HG02798 (cell line): Measurements from ENCODE around the gene HIF3A.
"Not testable (repeated sequence)": the region's sequence is repeated elsewhere in the genome, so short reads cannot be mapped to it uniquely, and the experiment has no call there.

Experiments used
- ATAC-seq: cut with Tn5 transposase; IDR thresholded peaks from one replicate; pipeline ENCODE4 v1.9.1; 2021; ENCODE audit warnings: mild to moderate bottlenecking; ENCODE audit not compliant: unreplicated experiment, poor library complexity

The HIF3A gene

GRCh38 chr19:46289724-46290619 is 6.9 kb upstream of the HIF3A start:
- ATAC-seq, result no peak

DNA sequence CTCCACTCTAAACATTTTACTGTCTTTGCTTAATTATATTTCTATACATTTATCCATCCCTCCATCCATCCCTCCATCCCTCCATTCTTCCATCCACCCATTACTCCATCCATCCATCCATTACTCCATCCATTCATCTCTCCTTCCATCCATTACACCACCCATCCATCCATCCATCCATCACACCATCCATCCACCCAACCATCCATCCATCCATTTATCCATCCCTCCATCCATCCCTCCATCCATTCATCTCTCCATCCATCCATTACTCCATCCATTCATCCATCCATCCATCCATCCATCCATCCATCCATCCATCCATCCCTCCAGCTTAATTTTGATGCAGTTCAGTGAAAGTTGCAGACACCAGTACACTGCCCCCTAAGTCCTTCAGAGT is 5.0 kb upstream of the HIF3A start:
- ATAC-seq, result no peak

DNA sequence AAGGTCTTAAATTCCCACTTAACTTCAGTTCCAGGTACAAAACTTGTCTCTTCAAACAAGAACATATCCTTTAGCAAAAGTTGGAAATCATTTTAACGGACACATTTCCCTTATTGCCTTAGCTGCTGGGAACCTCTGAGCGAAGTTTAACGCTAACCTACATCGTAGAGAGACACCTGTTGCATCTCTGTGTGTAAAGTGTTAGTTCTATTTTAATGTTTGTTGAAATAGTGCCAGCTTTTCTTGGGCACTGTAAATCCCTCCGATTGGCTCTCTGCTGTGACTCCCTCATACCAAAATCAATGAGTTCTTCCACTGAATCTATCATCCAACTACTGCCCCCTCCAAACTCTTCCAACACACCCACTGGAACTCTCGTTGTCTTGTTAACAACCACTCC is 2.3 kb upstream of the HIF3A start:
- no peak for ATAC-seq

GRCh38 chr19:46295401-46296201 is 1.2 kb upstream of the HIF3A start:
- no peak for ATAC-seq

DNA sequence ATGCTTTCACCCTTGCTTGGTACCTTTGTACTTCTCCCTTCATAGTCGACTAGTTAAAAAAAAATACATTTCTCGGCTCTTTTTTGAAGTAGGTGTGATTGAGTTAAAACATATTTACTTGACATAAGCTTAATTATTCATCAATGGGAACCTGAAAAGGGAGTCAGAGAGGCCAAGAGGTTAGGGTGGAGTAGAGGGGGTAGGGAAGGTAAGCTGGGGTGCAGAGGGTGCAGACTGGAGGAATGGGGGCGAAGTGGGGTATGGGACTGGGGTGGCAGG is 701 bp upstream of the HIF3A start:
- ATAC-seq, result no peak

DNA sequence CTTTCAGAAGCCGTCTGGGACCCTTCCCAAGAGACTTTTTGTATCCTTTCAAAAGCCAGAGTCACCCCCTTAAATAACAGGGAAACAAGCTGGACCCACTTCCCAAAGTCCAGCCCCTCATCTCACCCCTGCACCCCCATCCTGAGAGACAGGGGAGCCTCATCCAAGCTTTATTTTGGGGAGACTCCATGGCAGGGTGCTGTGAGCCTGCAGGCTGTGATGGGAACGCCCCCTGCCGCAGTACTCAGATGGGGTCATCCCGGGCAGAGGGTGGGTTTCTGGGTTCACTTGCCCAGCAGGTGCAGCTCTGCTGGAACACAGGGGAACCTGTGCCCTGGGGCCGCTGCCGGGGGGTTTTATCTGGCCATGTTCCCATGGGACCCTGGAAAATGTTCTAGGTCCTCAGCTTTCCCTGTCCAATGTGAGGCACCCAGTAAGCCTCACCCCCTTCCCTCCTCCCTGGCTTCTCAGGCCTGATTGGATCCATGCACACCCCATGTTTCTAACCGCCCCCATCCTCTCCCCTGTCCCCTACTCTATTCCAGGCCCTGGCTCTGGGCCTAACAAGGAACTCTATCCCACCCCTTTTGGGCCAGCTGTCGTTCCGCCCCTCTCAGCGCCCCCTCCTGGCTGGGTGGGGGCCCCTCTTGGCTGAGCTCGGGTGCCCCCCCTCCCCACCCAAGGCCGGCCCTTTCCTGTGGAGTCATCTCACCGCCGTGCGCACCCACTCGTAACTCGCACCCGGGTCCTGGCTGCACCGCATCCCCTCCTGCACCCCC is 1.0 kb downstream of the HIF3A start:
- no peak for ATAC-seq

DNA sequence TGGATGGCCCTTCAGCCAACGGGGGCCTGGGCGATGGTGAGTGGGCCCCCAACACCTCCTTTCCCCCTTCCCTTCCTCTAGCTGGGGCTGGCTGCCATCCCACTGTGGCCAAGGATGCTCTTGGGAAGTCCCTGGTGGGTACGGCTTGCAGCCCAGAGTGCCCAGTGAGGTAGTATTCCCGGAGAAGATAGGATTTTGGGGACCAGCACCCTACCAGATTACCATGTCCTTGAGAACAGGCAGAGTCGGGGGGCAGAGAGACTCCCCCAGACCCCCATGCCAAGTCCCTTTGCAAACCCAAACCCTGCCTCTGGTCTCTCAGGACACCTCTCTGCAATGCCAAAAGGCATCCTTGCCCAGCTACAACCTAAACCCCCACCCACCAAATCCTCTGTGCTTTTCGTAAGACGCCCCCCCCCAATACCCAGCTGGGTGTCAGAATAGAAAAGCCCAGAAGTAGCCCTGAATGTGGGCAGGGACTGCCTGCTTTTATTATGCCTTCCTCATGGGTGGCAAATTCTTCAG is 1.7 kb downstream of the HIF3A start:
- no peak for ATAC-seq

GRCh38 chr19:46299004-46299509 is 2.2 kb downstream of the HIF3A start:
- ATAC-seq, result no peak

GRCh38 chr19:46299695-46300094 is 2.9 kb downstream of the HIF3A start:
- ATAC-seq, result no peak

DNA sequence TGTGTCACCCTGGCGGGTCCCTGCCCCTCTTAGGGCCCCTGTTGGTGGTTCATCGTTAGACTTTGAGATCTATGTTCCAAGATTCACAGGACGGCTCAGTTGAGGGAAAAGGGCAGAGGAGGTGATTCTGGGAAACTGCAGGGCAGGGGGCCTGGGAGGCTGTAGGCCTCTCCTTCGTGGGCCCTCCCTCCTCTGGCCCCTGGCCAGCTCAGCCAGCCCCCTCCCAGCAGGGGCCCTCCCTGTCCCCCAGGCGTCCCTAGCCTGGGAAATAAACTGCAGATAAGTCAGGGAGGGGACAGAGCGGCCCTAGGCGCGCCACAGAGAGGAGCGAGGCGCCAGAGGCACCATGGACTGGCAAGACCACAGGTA is 6.5 kb downstream of the HIF3A start:
- no peak for ATAC-seq

DNA sequence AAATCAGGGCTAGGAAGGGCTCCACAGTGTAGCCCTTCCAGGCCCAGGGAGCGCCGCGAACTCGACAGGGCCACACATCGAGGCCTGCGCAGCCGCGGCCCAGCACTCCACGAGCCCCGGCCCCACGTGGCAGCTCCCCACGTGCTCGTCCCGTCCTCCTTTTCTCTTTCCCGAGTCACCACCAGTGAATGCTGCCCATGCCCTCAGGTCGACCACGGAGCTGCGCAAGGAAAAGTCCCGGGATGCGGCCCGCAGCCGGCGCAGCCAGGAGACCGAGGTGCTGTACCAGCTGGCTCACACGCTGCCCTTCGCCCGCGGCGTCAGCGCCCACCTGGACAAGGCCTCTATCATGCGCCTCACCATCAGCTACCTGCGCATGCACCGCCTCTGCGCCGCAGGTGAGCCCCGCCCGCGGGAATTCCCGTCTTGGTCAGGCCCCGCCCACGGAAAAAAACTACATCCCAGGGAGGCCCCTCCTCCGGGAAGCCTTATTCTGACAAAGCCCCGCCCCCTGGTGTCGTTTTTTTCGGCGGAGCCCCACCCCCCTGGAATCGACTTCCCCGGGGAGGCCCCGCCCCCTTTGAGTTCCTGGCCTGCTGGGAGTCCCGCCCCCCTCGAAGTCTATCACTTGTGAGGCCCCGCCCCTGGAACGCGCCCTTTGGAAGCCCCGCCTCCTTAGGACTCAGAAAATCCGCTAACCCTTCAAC is 7.0 kb downstream of the HIF3A start:
- ATAC-seq, result no peak

- no peak for ATAC-seq
These were observed 9.7 kb downstream of the HIF3A start for GRCh38 chr19:46306501-46306900.

DNA sequence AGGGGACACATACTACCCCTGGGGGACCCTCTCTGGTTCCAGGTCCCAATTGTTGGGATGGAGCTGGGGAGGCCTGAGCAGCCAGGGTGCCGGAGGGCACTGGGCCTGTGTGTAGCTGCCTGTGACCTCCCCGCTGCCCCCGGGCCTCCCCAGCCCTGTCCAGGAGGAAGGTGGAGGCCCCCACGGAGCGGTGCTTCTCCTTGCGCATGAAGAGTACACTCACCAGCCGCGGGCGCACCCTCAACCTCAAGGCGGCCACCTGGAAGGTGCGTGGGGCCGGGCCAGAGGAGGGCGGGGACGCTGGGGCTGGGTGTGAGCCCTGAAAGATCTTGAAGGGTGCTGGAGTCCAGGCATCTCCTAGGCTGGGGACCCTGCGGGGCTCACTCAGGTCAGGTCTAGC is 11.7 kb downstream of the HIF3A start:
- no peak for ATAC-seq

DNA sequence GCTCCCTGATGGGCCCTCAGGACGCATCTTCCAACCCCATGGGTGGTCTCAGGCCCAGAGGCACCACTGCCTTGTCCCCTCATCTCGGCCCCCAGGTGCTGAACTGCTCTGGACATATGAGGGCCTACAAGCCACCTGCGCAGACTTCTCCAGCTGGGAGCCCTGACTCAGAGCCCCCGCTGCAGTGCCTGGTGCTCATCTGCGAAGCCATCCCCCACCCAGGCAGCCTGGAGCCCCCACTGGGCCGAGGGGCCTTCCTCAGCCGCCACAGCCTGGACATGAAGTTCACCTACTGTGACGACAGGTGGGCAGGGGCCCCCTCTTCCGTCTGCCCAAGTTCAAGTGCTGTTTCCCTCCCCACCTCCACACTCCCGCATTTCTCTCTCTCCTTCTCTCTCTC is 12.2 kb downstream of the HIF3A start:
- no peak for ATAC-seq

GRCh38 chr19:46311444-46311843 is 14.6 kb downstream of the HIF3A start:
- no peak for ATAC-seq

GRCh38 chr19:46313540-46314469 is 17.0 kb downstream of the HIF3A start:
- ATAC-seq, result not testable (repeated sequence)

GRCh38 chr19:46317339-46317738 is 20.5 kb downstream of the HIF3A start:
- ATAC-seq, result no peak

DNA sequence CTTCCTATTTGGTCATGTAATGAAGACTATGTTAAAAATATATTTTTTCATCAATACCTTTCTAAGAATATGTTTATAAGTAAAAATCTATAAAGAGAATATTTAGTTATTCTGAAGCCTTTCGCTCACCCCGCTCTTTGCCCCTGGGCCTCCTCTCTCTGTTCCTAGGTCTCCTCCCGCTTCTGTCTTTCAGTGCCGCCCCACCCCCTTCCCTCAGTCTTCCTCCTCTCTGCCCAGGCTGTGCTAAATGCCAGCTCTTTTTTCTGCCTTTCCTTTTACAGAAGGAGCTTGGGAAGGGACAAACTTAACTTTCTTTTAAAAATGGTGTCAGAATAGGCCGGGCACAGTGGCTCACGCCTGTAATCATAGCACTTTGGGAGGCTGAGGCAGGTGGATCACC is 22.8 kb downstream of the HIF3A start:
- ATAC-seq, result no peak

DNA sequence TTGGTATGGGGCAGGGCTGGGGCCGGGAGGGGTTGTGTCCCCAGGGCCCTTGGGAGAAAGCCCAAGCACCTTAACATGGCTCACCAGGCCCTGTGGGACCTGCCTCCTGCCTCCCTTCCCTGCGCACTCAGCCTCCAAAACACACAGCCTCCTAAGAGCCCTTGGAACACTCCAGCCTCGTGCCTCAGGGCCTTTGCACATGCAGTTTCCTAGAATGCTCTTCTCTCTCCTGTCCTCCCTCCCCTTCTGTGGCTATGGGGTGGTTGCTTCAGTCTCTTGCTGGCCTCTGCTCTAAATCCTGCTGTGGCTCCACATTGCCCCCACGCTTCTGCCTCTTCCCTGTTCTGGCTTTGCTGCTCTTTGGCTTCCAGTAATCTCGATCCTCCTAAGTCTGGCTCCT is 23.7 kb downstream of the HIF3A start:
- ATAC-seq, result no peak
